Caki2 (cell line): ENCODE results near the gene ISCA2. TPM values are rescaled to one million over a fixed set of nuclear protein-coding genes. Genes with fewer than 3 reads are reported as not detected.

Experiments used
- DNase-seq: peaks from one replicate; pipeline ENCODE4 v3.0.0-alpha.2; 2015; ENCODE audit warnings: low read depth
- in situ Hi-C: cut with HindIII; loops from 2 replicates; pipeline ENCODE4 v1.10.0; 2016; ENCODE audit warnings: low sequenced_read_pairs, low pct_unique_long_range_greater_than_20kb, mixed read lengths
- total RNA-seq: library from RNA; depleted of rRNA; stranded (reverse); fragments of >200 nt; shearing (Covaris generic); gene quantifications from 2 replicates; pipeline ENCODE4 v1.2.3, GENCODE V29; 2014; ENCODE audit warnings: low replicate concordance; rRNA removed

The ISCA2 gene
- total RNA-seq, 1 experiment from 2014 or later = 40.9 TPM

- in situ Hi-C loops = no loop called here
Measured at GRCh38 chr14:74538411-74539391, 45.1 kb downstream of the ISCA2 start.

GRCh38 chr14:74539503-74539902, 45.9 kb downstream of the ISCA2 start:
- in situ Hi-C loops = no loop called here
- no peak for DNase-seq

More at GRCh38 chr14:74538411-74539391, 45.1 kb downstream of the ISCA2 start:
- no peak for DNase-seq

- in situ Hi-C loops = no loop called here
- no peak for DNase-seq
Measured at GRCh38 chr14:74541225-74541624, 47.7 kb downstream of the ISCA2 start.

GRCh38 chr14:74542056-74542685, 48.6 kb downstream of the ISCA2 start:
- DNase-seq = no peak
- in situ Hi-C loops = no loop called here

GRCh38 chr14:74543771-74544438, 50.3 kb downstream of the ISCA2 start:
- in situ Hi-C loops = no loop called here
- no peak for DNase-seq

- in situ Hi-C loops = no loop called here
- no peak for DNase-seq
Measured at GRCh38 chr14:74545386-74545785, 51.8 kb downstream of the ISCA2 start.

- in situ Hi-C loops = no loop called here
- DNase-seq = no peak
Measured at GRCh38 chr14:74546416-74546815, 52.9 kb downstream of the ISCA2 start.

Other genes starting within 250 kb of the ISCA2 start
- gene ABCD4, start 190.8 kb upstream of the ISCA2 start, total RNA-seq = 29.9 and 31.2 TPM in 2 replicates
- 0.03 TPM in 1 of 2 replicates, not detected in the other for gene VRTN, start 145.3 kb upstream of the ISCA2 start, total RNA-seq
- gene SYNDIG1L, start 67.6 kb upstream of the ISCA2 start, total RNA-seq = not detected in 2 replicates
- gene NPC2, start 460 bp upstream of the ISCA2 start, total RNA-seq = 86.8 and 87.1 TPM in 2 replicates
- 7.6 and 34.4 TPM in 2 replicates for gene LTBP2, start 118.5 kb downstream of the ISCA2 start, total RNA-seq
- gene AREL1, start 219.3 kb downstream of the ISCA2 start, total RNA-seq = 8.7 and 15.2 TPM in 2 replicates
- gene FCF1, start 219.4 kb downstream of the ISCA2 start, total RNA-seq = 27.1 and 70.1 TPM in 2 replicates